Panc1 (cell line): Measurements from ENCODE around the gene OAF.

Experiments
- POLR2AphosphoS5 ChIP-seq: IDR thresholded peaks from 2 replicates; pipeline ENCODE4 v1.6.1; 2012; ENCODE audit warnings: mild to moderate bottlenecking, low read depth, low read length, moderate library complexity
- TCF7L2 ChIP-seq: IDR thresholded peaks from 2 replicates; pipeline ENCODE4 v1.6.1; 2011; ENCODE audit warnings: mild to moderate bottlenecking, low read depth, low read length, inconsistent platforms
- TF ChIP-seq, protein P1 (sequence below): fragments of 450-650 bp; IDR thresholded peaks from 2 replicates; pipeline ENCODE4 v1.5.1; 2017; ENCODE audit warnings: mild to moderate bottlenecking
- TF ChIP-seq, protein P2 (sequence below), 2 experiments: IDR thresholded peaks; 2 replicates each; pipeline ENCODE4 v1.6.1; 2011 to 2012; ENCODE audit warnings: low read depth in 2 of 2, control low read depth in 1 of 2, low read length in 1 of 2, mild to moderate bottlenecking in 1 of 2, moderate library complexity in 1 of 2; ENCODE audit not compliant: insufficient read depth in 1 of 2

GRCh38 chr11:120245434-120245833, 34.6 kb downstream of the OAF start:
- TF ChIP-seq, protein P1, sequence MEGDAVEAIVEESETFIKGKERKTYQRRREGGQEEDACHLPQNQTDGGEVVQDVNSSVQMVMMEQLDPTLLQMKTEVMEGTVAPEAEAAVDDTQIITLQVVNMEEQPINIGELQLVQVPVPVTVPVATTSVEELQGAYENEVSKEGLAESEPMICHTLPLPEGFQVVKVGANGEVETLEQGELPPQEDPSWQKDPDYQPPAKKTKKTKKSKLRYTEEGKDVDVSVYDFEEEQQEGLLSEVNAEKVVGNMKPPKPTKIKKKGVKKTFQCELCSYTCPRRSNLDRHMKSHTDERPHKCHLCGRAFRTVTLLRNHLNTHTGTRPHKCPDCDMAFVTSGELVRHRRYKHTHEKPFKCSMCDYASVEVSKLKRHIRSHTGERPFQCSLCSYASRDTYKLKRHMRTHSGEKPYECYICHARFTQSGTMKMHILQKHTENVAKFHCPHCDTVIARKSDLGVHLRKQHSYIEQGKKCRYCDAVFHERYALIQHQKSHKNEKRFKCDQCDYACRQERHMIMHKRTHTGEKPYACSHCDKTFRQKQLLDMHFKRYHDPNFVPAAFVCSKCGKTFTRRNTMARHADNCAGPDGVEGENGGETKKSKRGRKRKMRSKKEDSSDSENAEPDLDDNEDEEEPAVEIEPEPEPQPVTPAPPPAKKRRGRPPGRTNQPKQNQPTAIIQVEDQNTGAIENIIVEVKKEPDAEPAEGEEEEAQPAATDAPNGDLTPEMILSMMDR: no peak
- TF ChIP-seq POLR2AphosphoS5 (no peak), TCF7L2 (no peak)
- TF ChIP-seq, protein P2, sequence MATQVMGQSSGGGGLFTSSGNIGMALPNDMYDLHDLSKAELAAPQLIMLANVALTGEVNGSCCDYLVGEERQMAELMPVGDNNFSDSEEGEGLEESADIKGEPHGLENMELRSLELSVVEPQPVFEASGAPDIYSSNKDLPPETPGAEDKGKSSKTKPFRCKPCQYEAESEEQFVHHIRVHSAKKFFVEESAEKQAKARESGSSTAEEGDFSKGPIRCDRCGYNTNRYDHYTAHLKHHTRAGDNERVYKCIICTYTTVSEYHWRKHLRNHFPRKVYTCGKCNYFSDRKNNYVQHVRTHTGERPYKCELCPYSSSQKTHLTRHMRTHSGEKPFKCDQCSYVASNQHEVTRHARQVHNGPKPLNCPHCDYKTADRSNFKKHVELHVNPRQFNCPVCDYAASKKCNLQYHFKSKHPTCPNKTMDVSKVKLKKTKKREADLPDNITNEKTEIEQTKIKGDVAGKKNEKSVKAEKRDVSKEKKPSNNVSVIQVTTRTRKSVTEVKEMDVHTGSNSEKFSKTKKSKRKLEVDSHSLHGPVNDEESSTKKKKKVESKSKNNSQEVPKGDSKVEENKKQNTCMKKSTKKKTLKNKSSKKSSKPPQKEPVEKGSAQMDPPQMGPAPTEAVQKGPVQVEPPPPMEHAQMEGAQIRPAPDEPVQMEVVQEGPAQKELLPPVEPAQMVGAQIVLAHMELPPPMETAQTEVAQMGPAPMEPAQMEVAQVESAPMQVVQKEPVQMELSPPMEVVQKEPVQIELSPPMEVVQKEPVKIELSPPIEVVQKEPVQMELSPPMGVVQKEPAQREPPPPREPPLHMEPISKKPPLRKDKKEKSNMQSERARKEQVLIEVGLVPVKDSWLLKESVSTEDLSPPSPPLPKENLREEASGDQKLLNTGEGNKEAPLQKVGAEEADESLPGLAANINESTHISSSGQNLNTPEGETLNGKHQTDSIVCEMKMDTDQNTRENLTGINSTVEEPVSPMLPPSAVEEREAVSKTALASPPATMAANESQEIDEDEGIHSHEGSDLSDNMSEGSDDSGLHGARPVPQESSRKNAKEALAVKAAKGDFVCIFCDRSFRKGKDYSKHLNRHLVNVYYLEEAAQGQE (IDR thresholded peaks at IDR 0.05; ENCODE audit: insufficient read depth in 1 of 2, low read depth in 2 of 2, low read length in 1 of 2): no peak
